Measurements from ENCODE around the gene UQCRC2.

GRCh38 chr16:21943571-21943970 lies 9.6 kb upstream of the UQCRC2 start:
- TF ChIP-seq CTCF (IDR thresholded peaks at IDR 0.05) (no peak), POLR2AphosphoS5 (IDR thresholded peaks at IDR 0.05) (no peak), EP300 (IDR thresholded peaks at IDR 0.05) (no peak)
